ENCODE measurements around the gene TMEM131.

- no peak for TF ChIP-seq CTCF (IDR thresholded peaks at IDR 0.05)
- no peak for TF ChIP-seq POLR2A (IDR thresholded peaks at IDR 0.05)
Observed at GRCh38 chr2:97991081-97991856, 4.5 kb downstream of the TMEM131 start.

All from sigmoid colon (tissue), 3 donors.